ENCODE data around the gene KRT82.
"Not testable (repeated sequence)": the region's sequence is repeated elsewhere in the genome, so short reads cannot be mapped to it uniquely, and the experiment has no call there.

Gene KRT82

GRCh38 chr12:52349196-52349595, 56.9 kb downstream of the KRT82 start:
- TF ChIP-seq CTCF (IDR thresholded peaks at IDR 0.05; ENCODE audit: low read depth, low read length), result no peak
- H3K4me3 ChIP-seq (ENCODE audit: low read depth, low read length), result no peak overlapping the region

GRCh38 chr12:52347551-52348510, 58.3 kb downstream of the KRT82 start:
- no peak for TF ChIP-seq CTCF (IDR thresholded peaks at IDR 0.05; ENCODE audit: low read depth, low read length)
- no peak overlapping the region for H3K4me3 ChIP-seq (ENCODE audit: low read depth, low read length)

- no peak overlapping the region for H3K4me3 ChIP-seq (ENCODE audit: low read depth, low read length)
- TF ChIP-seq CTCF (IDR thresholded peaks at IDR 0.05; ENCODE audit: low read depth, low read length), result no peak
Observed at GRCh38 chr12:52347016-52347415, 59.1 kb downstream of the KRT82 start.

- TF ChIP-seq CTCF (IDR thresholded peaks at IDR 0.05; ENCODE audit: low read depth, low read length), result no peak
- no peak overlapping the region for H3K4me3 ChIP-seq (ENCODE audit: low read depth, low read length)
Observed at GRCh38 chr12:52346593-52346992, 59.5 kb downstream of the KRT82 start.

- H3K4me3 ChIP-seq (ENCODE audit: low read depth, low read length), result not testable (repeated sequence)
Observed at GRCh38 chr12:52345041-52345440, 61.1 kb downstream of the KRT82 start.

- no peak overlapping the region for H3K4me3 ChIP-seq (ENCODE audit: low read depth, low read length)
Observed at GRCh38 chr12:52344111-52344510, 62.0 kb downstream of the KRT82 start.

More at GRCh38 chr12:52344111-52344510, 62.0 kb downstream of the KRT82 start:
- no peak for TF ChIP-seq CTCF (IDR thresholded peaks at IDR 0.05; ENCODE audit: low read depth, low read length)

Data from WI38 (cell line).